ENCODE results near the gene ABL1. TPM values are rescaled to one million over a fixed set of nuclear protein-coding genes. Genes with fewer than 3 reads are reported as not detected.

ABL1 gene
- polyA plus RNA-seq, 1 experiment, result 30.4 TPM

DNA sequence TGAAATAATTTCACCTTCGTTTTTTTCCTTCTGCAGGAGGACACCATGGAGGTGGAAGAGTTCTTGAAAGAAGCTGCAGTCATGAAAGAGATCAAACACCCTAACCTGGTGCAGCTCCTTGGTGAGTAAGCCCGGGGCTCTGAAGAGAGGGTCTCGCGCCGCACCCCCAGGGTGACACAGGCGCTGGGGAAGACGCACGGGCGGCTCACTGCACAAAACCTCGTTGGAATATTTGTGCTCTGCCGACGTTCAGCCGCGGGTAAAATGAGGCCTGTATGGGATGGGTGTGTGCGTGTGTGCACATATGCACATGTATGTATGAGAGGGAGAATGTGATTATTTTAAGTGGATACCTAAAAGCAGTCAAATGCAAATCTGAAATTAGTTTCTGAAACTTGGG is 37.0 kb downstream of the ABL1 start:
- no peak for TF ChIP-seq CTCF (IDR thresholded peaks at IDR 0.05; ENCODE audit: insufficient read depth, low read depth, low read length)
- H3K36me3 ChIP-seq (ENCODE audit: control insufficient read depth, insufficient read depth, low read length), result peaks cover 34% of the 10 kb centered on the region
- ChIA-PET CTCF (interaction anchor here (0.8 to 3.3 kb wide), 5 partner anchors 17 to 174 kb away, joined by 3 to 27 read pairs (median 4); no protein-coding TSS in a partner anchor), POLR2A (no interaction called here)
- DNase-seq (ENCODE audit: low read depth), result no peak
- no peaks in the 10 kb centered on the region for H3K27me3 ChIP-seq (ENCODE audit: control insufficient read depth, insufficient read depth, low read length)
- H3K4me3 ChIP-seq (ENCODE audit: low read depth, low read length), result no peak overlapping the region

GRCh38 chr9:130872508-130872907 is 37.5 kb downstream of the ABL1 start:
- POLR2A ChIA-PET, result no interaction called here
- Histone ChIP-seq H3K27me3 (ENCODE audit: control insufficient read depth, insufficient read depth, low read length) (no peaks in the 10 kb centered on the region), H3K36me3 (ENCODE audit: control insufficient read depth, insufficient read depth, low read length) (peaks cover 35% of the 10 kb centered on the region), H3K4me3 (ENCODE audit: low read depth, low read length) (no peak overlapping the region)
- no peak for TF ChIP-seq CTCF (IDR thresholded peaks at IDR 0.05; ENCODE audit: insufficient read depth, low read depth, low read length)
- CTCF ChIA-PET, result interaction anchor here (1.3 kb wide), 1 partner anchor 18 kb away, joined by 4 read pairs; no protein-coding TSS in a partner anchor
- no peak for DNase-seq (ENCODE audit: low read depth)

- CTCF ChIA-PET, result no interaction called here
- Histone ChIP-seq H3K27me3 (ENCODE audit: control insufficient read depth, insufficient read depth, low read length) (no peaks in the 10 kb centered on the region), H3K36me3 (ENCODE audit: control insufficient read depth, insufficient read depth, low read length) (peaks cover 35% of the 10 kb centered on the region), H3K4me3 (ENCODE audit: low read depth, low read length) (no peak overlapping the region)
- DNase-seq (ENCODE audit: low read depth), result no peak
- POLR2A ChIA-PET, result no interaction called here
- TF ChIP-seq CTCF (IDR thresholded peaks at IDR 0.05; ENCODE audit: insufficient read depth, low read depth, low read length), result no peak
Measured at GRCh38 chr9:130872912-130873503, 38.0 kb downstream of the ABL1 start.

GRCh38 chr9:130873966-130874365 is 38.9 kb downstream of the ABL1 start:
- Histone ChIP-seq H3K27me3 (ENCODE audit: control insufficient read depth, insufficient read depth, low read length) (no peaks in the 10 kb centered on the region), H3K36me3 (ENCODE audit: control insufficient read depth, insufficient read depth, low read length) (peaks cover 40% of the 10 kb centered on the region), H3K4me3 (ENCODE audit: low read depth, low read length) (no peak overlapping the region)
- POLR2A ChIA-PET, result no interaction called here
- CTCF ChIA-PET, result no interaction called here
- no peak for TF ChIP-seq CTCF (IDR thresholded peaks at IDR 0.05; ENCODE audit: insufficient read depth, low read depth, low read length)
- no peak for DNase-seq (ENCODE audit: low read depth)

- ChIA-PET CTCF (no interaction called here), POLR2A (no interaction called here)
- H3K36me3 ChIP-seq (ENCODE audit: control insufficient read depth, insufficient read depth, low read length), result peaks cover 43% of the 10 kb centered on the region
- no peak for TF ChIP-seq CTCF (IDR thresholded peaks at IDR 0.05; ENCODE audit: insufficient read depth, low read depth, low read length)
- H3K4me3 ChIP-seq (ENCODE audit: low read depth, low read length), result no peak overlapping the region
- DNase-seq (ENCODE audit: low read depth), result no peak
- H3K27me3 ChIP-seq (ENCODE audit: control insufficient read depth, insufficient read depth, low read length), result no peaks in the 10 kb centered on the region
Measured at GRCh38 chr9:130874783-130875182, 39.7 kb downstream of the ABL1 start.

Measured in BJ (cell line).